Measurements from ENCODE around the gene TBC1D12.

- TF ChIP-seq, protein P1, sequence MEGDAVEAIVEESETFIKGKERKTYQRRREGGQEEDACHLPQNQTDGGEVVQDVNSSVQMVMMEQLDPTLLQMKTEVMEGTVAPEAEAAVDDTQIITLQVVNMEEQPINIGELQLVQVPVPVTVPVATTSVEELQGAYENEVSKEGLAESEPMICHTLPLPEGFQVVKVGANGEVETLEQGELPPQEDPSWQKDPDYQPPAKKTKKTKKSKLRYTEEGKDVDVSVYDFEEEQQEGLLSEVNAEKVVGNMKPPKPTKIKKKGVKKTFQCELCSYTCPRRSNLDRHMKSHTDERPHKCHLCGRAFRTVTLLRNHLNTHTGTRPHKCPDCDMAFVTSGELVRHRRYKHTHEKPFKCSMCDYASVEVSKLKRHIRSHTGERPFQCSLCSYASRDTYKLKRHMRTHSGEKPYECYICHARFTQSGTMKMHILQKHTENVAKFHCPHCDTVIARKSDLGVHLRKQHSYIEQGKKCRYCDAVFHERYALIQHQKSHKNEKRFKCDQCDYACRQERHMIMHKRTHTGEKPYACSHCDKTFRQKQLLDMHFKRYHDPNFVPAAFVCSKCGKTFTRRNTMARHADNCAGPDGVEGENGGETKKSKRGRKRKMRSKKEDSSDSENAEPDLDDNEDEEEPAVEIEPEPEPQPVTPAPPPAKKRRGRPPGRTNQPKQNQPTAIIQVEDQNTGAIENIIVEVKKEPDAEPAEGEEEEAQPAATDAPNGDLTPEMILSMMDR (IDR thresholded peaks at IDR 0.05): no peak
- no peak for TF ChIP-seq POLR2A (IDR thresholded peaks at IDR 0.05)
Observed at GRCh38 chr10:94420998-94421528, 18.7 kb downstream of the TBC1D12 start.
